GM19193 (cell line): ENCODE results near the gene KCNT1.

Experiments used
- POLR2A ChIP-seq: IDR thresholded peaks from 4 replicates; pipeline ENCODE4 v1.6.1; 2011; ENCODE audit not compliant: insufficient read depth, insufficient read length; ENCODE audit errors: extremely low read depth

The KCNT1 gene

DNA sequence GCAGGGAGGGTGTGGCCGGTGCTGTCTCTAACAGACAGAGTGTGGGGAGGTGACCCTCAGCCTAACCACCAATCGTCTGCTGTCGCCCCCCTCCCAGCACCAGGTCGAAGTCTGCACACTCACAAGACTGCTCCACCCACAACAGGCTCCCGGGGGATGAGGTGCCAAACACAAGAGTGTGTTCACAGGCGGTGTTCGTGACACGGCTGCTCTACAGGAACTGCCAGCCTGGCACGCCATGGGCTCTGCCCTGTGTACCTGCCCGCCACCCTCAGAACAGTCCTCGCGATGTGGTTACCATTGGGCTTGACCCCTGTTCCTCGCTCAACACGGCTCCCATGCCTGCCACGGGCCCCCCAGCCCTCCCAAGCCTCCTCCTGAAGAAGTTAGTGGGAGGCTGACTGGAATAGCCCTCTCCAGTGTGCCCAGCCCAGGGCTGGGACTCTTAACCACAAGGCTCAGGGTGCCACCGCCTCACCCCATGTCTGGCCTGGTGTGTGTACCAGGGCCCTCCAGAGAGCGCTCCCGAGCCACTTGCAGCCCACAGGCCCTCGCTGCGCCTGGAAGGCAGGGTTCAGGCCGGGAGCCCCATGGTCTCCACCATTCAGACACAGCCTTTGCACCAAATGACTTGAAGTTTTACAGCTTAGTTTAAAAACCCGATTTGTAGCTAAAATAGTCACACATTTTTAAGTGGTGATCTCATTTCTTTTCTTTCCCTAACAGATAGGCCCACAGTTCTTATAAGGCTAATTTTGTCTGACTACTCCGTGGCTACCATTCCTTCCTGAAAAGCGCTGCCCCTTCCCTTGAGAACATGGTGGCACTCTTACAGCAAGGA, 102.8 kb downstream of the KCNT1 start:
- no peak for TF ChIP-seq POLR2A

DNA sequence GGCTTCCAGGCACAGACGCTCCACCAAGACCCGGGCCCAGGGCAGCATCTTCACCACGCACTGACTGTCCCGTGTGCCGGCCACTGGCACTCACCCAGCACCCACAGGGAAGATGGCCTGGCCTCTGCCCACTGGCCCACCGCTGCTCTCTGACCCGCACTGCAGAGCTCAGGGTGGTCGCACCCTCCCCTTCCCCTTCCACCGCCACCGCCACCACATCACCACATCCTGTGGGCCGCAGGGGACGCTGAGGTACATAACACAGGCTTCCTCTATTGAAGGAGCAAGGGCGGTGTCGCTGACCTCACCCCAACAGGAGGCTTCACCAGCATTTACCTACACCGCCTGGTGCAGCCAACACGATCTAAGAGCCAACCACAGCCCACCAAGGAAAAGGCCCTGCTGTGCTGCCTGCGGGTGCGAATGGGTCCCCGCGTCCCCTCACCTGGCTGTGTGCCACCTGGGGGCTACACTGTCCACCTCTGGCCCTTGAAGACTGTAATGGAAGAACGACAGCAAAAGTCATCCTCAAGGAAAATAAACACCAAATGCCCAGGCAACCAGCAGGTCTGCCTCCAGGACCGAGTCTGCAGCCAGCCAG, 103.5 kb downstream of the KCNT1 start:
- no peak for TF ChIP-seq POLR2A

DNA sequence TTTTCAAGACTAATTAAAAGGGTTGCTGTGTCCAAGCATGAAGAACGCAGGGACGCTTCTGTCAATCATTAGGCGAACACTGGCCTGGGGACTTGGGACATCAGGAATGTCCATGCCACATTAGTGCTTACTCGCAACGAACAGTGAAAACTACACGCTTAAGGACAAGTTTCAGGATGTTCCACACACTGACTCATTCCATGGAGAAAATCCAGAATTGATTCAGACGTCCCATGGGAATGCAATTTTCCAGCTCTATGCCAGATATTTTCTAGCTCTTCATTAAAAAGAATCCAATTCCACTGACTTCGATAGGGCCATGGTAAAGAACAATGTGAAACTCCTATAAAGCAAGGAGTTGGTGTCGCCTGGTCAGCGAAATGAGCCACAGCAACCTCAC, 107.2 kb downstream of the KCNT1 start:
- no peak for TF ChIP-seq POLR2A

DNA sequence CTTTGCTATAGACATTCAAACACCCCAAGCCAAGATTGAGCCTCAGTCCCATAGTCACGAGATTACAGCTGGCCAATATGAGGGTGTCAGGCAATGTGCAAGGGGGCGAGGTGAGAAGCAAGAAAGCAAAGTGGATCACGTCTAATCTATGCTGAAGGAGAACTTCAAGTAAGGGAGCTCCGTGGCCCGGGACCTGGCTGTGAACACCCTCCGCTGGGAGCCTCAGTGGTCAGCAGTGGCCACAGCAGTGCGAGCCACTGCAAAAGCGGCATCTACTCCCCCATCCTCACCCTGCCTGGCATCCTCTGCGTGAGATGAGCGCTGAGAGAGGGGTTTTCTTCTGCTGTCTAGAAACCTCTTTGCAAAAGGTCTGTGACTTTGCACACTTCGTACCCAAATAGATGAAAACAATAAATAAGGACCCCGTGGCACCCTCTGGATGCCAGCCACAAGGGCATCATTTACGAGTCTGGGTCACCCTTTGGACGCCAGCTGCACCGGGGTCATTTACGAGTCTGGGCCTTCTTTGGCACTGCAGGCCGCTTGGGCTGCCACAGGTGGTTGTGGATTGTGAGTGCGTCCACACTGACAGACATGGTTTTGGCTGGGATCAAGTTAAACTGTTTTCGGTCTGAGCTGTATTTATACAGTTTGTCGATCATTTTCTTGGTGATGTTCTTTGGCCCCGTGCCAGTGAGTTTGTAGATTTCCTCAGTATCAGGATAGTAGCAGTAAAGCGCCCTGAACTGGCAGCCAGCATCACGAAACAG, 109.0 kb downstream of the KCNT1 start:
- TF ChIP-seq POLR2A, result no peak

DNA sequence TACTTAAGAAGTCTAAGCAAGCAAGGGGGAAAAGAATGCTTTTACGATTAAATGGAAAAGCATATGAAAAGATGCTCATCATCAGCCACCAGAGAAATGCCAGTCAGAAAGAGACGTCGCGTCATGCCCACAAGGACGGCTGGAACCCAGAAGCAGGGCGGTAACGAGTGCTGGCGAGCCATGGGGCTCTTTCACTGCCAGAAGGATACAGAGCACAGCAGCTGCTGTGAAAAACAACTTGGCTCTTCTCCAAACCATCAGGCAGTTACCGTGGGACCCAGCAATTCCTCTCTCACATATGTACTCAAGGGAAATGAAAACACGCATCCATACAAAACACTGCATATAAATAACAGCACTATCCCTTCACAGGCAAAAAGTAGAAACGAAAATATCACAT, 109.8 kb downstream of the KCNT1 start:
- no peak for TF ChIP-seq POLR2A

DNA sequence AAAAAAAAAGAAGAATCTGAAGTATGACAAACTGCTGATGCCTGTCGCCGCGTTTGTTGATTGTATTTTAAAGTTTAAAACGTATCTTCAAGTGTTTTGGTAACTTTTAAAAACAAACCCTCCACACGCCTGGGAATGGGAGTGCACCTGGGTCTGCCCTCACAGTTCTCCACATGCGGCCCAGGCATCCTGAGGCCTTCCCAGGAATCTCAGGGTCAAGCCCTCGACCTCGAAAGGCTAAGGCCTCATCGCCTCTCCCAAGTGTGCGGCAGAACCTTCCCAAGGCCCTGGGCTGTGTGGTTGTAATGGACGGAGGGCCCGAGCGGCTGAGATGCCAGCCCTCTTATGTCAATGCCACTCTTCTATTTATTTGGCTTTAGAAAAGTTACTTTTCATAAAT, 111.0 kb downstream of the KCNT1 start:
- TF ChIP-seq POLR2A, result no peak

DNA sequence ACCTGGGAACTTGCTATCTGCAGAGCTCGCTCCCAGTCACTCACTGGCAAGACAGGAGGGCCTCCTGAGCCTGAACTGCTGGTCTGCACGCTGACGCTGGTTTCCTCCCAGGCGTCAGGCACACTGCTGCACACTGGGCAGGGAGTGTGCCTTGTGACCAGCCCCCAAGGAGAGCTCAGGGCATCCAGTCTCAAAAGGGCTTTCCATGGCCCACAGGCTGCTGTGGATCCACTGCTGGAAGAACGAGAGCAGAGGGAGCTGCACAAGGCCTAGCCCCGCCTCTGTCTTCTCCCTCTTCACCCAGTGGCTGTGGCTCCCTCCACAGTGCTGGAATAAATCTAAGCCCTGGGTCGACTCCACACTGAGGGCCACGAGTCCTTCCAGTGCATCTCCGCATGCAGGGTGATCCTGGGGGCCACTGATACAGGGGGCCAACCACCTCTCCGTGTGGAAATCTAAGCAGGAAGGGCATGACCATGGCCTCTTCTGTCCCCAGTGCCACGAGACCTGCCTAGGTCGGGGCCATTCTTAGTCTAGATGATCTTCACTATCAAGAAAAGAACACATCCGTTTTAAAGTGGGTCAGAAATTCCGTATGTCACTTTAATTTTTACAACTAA, 111.8 kb downstream of the KCNT1 start:
- no peak for TF ChIP-seq POLR2A

DNA sequence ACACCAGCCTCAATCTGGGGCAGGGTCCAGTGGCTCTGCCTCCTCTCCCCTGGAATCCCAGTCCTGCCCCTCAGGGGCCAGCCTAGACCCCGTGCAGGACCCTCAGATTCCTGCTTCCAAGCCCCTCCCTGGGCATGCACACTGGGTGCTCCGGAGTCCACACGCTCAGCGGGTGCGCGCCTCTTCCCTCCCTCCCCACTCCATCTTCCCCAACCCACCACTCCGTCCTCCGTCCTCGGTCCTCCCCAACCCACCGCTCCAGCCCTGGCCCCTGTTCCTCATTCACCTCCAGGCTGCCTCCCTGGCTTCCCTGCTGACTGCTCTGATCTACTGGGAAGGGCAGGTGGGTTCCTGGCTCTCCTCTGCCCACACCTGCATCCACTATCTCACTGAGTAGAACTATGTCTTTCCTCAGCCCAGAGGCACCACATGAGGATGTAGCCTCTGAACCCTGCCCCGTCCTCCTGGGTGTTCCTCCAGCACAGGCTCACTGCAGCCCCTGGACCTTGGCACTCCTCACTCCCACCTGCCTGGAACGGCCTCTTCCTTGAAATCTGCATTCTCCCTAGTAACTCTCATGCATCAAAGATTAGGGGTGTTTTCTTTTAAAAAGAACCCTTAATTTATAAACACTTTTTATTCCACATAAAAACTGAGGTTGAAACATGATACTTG, 112.6 kb downstream of the KCNT1 start:
- TF ChIP-seq POLR2A, result no peak

DNA sequence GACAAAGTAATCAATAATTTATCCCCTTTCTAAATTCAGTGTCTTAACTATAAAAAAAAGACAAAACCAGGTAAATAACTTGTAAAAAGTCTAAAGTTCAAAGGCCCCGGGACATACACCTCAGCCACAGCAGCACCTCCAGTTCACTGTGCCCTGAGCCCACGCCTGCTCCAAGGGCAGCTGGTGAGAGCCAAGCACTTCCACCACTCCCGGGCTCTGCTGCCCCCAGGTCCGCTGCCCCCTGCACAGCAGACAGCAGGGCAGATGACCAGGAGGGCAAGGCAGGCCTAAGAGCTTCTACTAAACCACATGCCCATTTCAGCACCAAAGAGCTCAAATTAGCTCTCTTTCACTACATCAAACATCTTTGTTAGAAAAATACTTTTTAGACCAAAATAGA, 113.4 kb downstream of the KCNT1 start:
- no peak for TF ChIP-seq POLR2A

DNA sequence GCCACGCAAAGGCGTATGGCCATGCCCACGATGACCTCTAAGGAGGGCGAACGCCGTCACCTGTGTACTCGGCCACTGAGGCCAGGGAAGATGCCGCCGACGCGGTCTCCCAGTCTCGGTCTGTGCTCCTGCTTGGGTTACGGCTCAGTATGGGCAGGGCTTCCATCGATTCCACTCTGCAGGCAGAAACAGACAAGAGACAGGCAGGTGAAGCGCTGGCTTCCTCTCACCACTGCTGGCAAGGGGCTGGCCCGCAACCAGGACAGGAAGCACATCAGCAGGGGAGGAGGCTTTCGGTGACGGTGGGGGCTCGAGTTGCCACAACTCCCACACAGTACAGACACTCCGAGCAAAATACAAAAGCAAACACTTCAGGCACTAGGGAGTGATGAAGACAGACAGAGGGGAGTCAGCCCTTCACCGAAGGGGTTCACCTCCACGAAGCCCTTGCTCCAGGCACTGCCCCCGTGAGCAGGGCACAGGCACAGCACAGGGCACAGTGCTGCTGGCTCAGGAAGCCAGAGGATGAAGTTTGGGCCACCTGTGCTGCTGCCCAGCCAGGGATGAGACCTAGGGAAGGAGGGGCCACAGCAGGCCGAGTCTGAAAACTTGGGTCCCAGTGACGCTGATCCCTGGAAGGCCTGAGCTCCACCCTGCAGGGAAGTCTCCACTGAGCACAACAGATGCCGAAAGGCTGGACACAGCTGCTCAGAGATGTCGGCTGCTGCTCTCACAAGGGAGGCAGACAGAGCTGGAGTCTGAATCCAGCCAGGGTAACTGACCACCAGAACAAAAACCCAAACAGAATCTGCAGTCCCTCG, 114.1 kb downstream of the KCNT1 start:
- no peak for TF ChIP-seq POLR2A

DNA sequence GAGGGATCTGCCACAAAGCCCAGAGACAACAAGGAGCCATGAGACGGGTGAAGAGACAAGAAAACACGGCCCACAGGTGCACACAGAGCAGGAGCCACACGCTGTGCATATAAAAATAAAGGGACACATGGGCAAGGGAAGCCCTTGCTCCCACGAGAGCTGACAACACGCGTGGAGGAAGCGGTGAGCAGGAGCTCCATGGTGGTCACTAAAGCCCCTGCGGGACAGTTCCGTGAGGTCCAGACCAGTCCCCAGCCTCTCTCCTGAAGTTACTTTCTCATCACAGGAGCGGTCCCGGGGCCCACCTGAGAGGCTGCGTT, 114.6 kb downstream of the KCNT1 start:
- no peak for TF ChIP-seq POLR2A

DNA sequence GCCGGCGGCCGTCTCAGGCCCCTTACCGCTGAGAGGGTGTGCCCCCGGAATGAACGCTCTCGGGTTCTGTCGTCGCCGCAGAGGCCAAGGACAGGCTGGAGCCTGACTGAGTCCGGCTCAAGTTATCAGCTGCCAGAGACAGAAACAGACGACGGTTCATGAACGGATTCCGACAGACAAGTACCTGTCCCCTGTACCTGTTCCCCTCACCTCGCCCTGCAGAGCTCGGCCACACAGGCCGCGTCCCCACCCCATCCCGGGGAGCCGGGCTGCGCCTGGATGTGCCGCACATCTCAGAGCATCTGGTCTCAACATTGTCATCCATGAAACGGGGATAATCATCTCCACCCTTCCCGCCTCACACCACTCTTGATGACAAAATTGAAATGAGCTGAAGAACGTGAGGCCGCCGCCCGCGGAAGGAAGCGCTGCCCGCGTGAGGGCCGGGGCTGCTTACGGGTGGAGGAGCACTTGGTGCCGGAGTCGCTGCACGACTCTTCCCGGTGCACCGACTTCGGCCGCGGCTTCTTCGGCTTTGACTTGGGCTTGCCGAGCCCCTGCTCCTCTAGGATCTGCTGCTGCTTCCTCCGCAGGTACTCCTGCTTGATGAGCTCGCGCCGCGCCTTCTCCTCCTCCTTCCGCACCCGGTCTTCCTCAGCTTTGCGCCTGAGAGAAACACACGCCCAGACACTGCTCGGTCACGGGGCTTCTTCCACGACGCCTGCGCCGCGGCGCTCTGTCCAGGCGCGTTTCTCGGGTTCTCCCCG, 116.1 kb downstream of the KCNT1 start:
- no peak for TF ChIP-seq POLR2A

DNA sequence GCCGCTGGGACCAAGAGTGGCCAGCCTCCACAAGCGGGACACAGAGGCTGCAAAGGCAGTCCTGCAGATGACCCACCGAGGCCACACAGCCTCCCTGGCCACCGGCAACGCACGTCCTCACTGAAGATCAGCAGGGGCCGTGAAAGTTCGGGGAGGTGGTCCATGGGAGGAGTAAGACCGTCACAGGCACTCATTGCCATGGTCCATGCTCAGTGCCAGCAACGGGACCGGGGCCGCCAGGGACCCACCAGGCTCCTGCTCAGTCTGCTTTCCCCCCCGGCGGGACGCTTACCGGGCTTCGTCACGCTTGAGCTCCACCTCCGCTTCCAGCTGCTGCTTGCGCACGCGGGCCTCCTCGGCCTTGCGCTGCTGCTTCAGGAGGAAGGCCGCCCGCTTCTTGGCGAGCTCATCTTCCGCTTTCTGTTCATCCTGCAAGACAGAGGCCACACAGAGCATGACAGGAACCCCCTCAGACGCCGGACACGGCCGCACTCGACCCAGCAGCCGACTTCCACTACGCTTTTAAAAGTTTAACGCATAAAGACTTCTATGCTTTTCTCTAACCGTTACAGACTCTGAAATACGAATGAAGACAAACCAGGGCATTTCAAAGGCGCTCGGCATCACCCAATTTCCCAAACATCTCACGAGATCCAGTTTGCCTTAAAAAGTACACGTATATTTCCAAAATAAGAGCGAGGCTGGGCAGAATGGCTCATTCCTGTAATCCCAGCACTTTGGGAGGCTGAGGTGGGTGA, 116.9 kb downstream of the KCNT1 start:
- TF ChIP-seq POLR2A, result no peak
